HG02970 (cell line): ENCODE data around the gene TESK2.
"Not testable (repeated sequence)": the region's sequence is repeated elsewhere in the genome, so short reads cannot be mapped to it uniquely, and the experiment has no call there.

Experiments
- ATAC-seq: cut with Tn5 transposase; IDR thresholded peaks from one replicate; pipeline ENCODE4 v1.9.1; 2021; ENCODE audit warnings: mild to moderate bottlenecking, moderate library complexity, moderate number of reproducible peaks; ENCODE audit not compliant: unreplicated experiment, low FRiP score

TESK2 gene

GRCh38 chr1:45490626-45491486 lies at the start of gene TESK2:
TESK2 (minus strand) TSS chr1:45491163; CDS start chr1:45457785, 33,378 bp downstream.
- ATAC-seq, result peak; percentile 87

GRCh38 chr1:45536886-45537285 lies 45.9 kb upstream of the TESK2 start:
- no peak for ATAC-seq

- ATAC-seq, result no peak
Observed at GRCh38 chr1:45535988-45536766, 45.2 kb upstream of the TESK2 start.

- no peak for ATAC-seq
Observed at GRCh38 chr1:45531873-45532272, 40.9 kb upstream of the TESK2 start.

GRCh38 chr1:45530632-45531135 lies 39.7 kb upstream of the TESK2 start:
- no peak for ATAC-seq

GRCh38 chr1:45526135-45526644 lies 35.2 kb upstream of the TESK2 start:
- ATAC-seq, result no peak

- ATAC-seq, result not testable (repeated sequence)
Observed at GRCh38 chr1:45523975-45524374, 33.0 kb upstream of the TESK2 start.

- not testable (repeated sequence) for ATAC-seq
Observed at GRCh38 chr1:45523516-45523915, 32.6 kb upstream of the TESK2 start.

- no peak for ATAC-seq
Observed at GRCh38 chr1:45522324-45523104, 31.6 kb upstream of the TESK2 start.

GRCh38 chr1:45521413-45522323 lies 30.7 kb upstream of the TESK2 start, which contains the start of gene PRDX1:
PRDX1 (minus strand) TSS chr1:45521884; CDS start chr1:45519043, 2,841 bp downstream.
- peak; percentile 81 for ATAC-seq

GRCh38 chr1:45519774-45520173 lies 28.8 kb upstream of the TESK2 start:
- not testable (repeated sequence) for ATAC-seq

GRCh38 chr1:45518910-45519309 lies 27.9 kb upstream of the TESK2 start:
- no peak for ATAC-seq

GRCh38 chr1:45518366-45518765 lies 27.4 kb upstream of the TESK2 start:
- not testable (repeated sequence) for ATAC-seq

- no peak for ATAC-seq
Observed at GRCh38 chr1:45516465-45516864, 25.5 kb upstream of the TESK2 start.

- ATAC-seq, result no peak
Observed at GRCh38 chr1:45516036-45516435, 25.1 kb upstream of the TESK2 start.

- not testable (repeated sequence) for ATAC-seq
Observed at GRCh38 chr1:45513532-45514260, 22.7 kb upstream of the TESK2 start.

GRCh38 chr1:45512641-45513054 lies 21.7 kb upstream of the TESK2 start:
- no peak for ATAC-seq

GRCh38 chr1:45510972-45511527 lies 20.1 kb upstream of the TESK2 start:
- ATAC-seq, result no peak
